IPS DF 6.9 (cell line): ENCODE results near the gene CDK5.
A peak's percentile ranks its signal among the peaks of the same experiment; 100 is the strongest.

Experiments
- DNase-seq: peaks from one replicate; pipeline ENCODE4 v3.0.0-alpha.2; 2013; ENCODE audit warnings: low read depth, low spot score
- H3K27ac ChIP-seq: one replicate; pipeline ENCODE4 v1.5.1; 2013; ENCODE audit warnings: low read length, control low read depth
- H3K27me3 ChIP-seq: 2 replicates; pipeline ENCODE4 v1.6.1; 2013; ENCODE audit warnings: mild to moderate bottlenecking, low read length; ENCODE audit not compliant: control insufficient read depth, insufficient read depth
- H3K36me3 ChIP-seq: 2 replicates; pipeline ENCODE4 v1.6.1; 2013; ENCODE audit warnings: low read length; ENCODE audit not compliant: control insufficient read depth, insufficient read depth
- H3K4me1 ChIP-seq: 2 replicates; pipeline ENCODE4 v1.6.1; 2013; ENCODE audit warnings: low read length; ENCODE audit not compliant: control insufficient read depth, insufficient read depth
- H3K4me3 ChIP-seq: 2 replicates; pipeline ENCODE4 v1.5.1; 2013; ENCODE audit warnings: mild to moderate bottlenecking, low read length
- H3K9me3 ChIP-seq: 2 replicates; pipeline ENCODE4 v1.6.1; 2013; ENCODE audit warnings: low read length, inconsistent platforms; ENCODE audit not compliant: control insufficient read depth, insufficient read depth
- WGBS: extraction: QIAGEN DNeasy Blood & Tissue Kit; methylation state at CpG from one replicate; pipeline ENCODE4 v1.1.7; 2013; ENCODE audit warnings: mixed read lengths, missing lambda C conversion rate; ENCODE audit not compliant: insufficient read length, insufficient coverage; 5-methylcytosine and 5-hydroxymethylcytosine counted together

CDK5 gene

DNA sequence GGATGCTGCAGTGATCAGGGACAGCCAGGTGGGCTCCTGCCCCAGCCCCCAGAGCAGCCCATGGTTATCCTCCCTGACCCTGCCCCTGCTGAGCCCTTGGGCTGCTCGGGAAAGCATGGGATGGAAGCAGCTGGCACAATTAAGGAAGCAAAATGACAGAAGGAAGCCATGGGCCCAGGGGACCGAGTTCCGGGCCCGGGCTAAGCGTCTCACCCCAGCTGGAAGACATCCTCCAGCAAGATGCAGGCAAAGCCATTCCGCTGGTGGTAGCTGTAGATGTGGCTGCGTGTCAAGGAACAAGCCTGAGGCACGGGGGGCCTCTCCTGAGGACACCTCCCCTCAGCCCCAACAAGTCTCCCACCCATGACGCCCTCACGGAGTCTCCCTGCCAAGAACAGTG, 34.5 kb downstream of the CDK5 start:
- Histone ChIP-seq H3K4me3 (no peak overlapping the region), H3K9me3 (no peaks in the 10 kb centered on the region), H3K4me1 (peaks cover 11% of the 10 kb centered on the region), H3K27ac (no peak overlapping the region), H3K27me3 (peaks cover 9% of the 10 kb centered on the region; the same call in 1 of the 2 replicates), H3K36me3 (no peaks in the 10 kb centered on the region)
- DNase-seq, result no peak
- WGBS, result no CpG with 5 or more reads among the region's 10 CpGs

GRCh38 chr7:151020231-151020630, 37.5 kb downstream of the CDK5 start:
- Histone ChIP-seq H3K9me3 (no peaks in the 10 kb centered on the region), H3K27me3 (peaks cover 15% of the 10 kb centered on the region; the same call in 1 of the 2 replicates), H3K36me3 (no peaks in the 10 kb centered on the region), H3K27ac (no peak overlapping the region), H3K4me3 (no peak overlapping the region), H3K4me1 (peaks cover 12% of the 10 kb centered on the region)
- no peak for DNase-seq
- no CpG with 5 or more reads among the region's 7 CpGs for WGBS

- no peak for DNase-seq
- Histone ChIP-seq H3K27ac (no peak overlapping the region), H3K4me1 (peaks cover 12% of the 10 kb centered on the region), H3K36me3 (no peaks in the 10 kb centered on the region), H3K27me3 (peaks cover 15% of the 10 kb centered on the region; the same call in 1 of the 2 replicates), H3K4me3 (no peak overlapping the region; the same call in 1 of the 2 replicates), H3K9me3 (no peaks in the 10 kb centered on the region)
- no CpG with 5 or more reads among the region's 20 CpGs for WGBS
These were observed 38.6 kb downstream of the CDK5 start for GRCh38 chr7:151019130-151019447.

- H3K4me3 ChIP-seq, result no peak overlapping the region; the same call in 1 of the 2 replicates
- H3K4me1 ChIP-seq, result peaks cover 12% of the 10 kb centered on the region
- H3K9me3 ChIP-seq, result no peaks in the 10 kb centered on the region
- H3K27me3 ChIP-seq, result peaks cover 15% of the 10 kb centered on the region; the same call in 1 of the 2 replicates
- no peaks in the 10 kb centered on the region for H3K36me3 ChIP-seq
- no peak overlapping the region for H3K27ac ChIP-seq
- no CpG with 5 or more reads among the region's 82 CpGs for WGBS
- no peak for DNase-seq
These were observed 39.1 kb downstream of the CDK5 start for GRCh38 chr7:151018421-151019129.

- H3K27me3 ChIP-seq, result peaks cover 15% of the 10 kb centered on the region; the same call in 1 of the 2 replicates
These were observed 39.7 kb downstream of the CDK5 start for GRCh38 chr7:151017953-151018420.

GRCh38 chr7:151017370-151017952, 40.2 kb downstream of the CDK5 start:
- DNase-seq, result no peak
- H3K27ac ChIP-seq, result no peak overlapping the region
- peaks cover 16% of the 10 kb centered on the region for H3K4me1 ChIP-seq
- no peak overlapping the region for H3K4me3 ChIP-seq
- H3K27me3 ChIP-seq, result peaks cover 15% of the 10 kb centered on the region; the same call in 1 of the 2 replicates
- WGBS, result no CpG with 5 or more reads among the region's 13 CpGs
- H3K36me3 ChIP-seq, result no peaks in the 10 kb centered on the region
- H3K9me3 ChIP-seq, result no peaks in the 10 kb centered on the region

More at GRCh38 chr7:151017953-151018420, 39.7 kb downstream of the CDK5 start:
- WGBS, result no CpG with 5 or more reads among the region's 34 CpGs
- Histone ChIP-seq H3K9me3 (no peaks in the 10 kb centered on the region), H3K4me3 (peak overlapping the region; percentile 12; the same call in 1 of the 2 replicates), H3K27ac (no peak overlapping the region), H3K4me1 (peaks cover 15% of the 10 kb centered on the region), H3K36me3 (no peaks in the 10 kb centered on the region)
- peak; percentile 63 for DNase-seq

GRCh38 chr7:151016942-151017341, 40.8 kb downstream of the CDK5 start:
- H3K9me3 ChIP-seq, result no peaks in the 10 kb centered on the region
- peaks cover 17% of the 10 kb centered on the region for H3K4me1 ChIP-seq
- no CpG with 5 or more reads among the region's 15 CpGs for WGBS
- DNase-seq, result no peak
- H3K4me3 ChIP-seq, result no peak overlapping the region
- peaks cover 15% of the 10 kb centered on the region; the same call in 1 of the 2 replicates for H3K27me3 ChIP-seq
- H3K27ac ChIP-seq, result no peak overlapping the region
- H3K36me3 ChIP-seq, result no peaks in the 10 kb centered on the region

DNA sequence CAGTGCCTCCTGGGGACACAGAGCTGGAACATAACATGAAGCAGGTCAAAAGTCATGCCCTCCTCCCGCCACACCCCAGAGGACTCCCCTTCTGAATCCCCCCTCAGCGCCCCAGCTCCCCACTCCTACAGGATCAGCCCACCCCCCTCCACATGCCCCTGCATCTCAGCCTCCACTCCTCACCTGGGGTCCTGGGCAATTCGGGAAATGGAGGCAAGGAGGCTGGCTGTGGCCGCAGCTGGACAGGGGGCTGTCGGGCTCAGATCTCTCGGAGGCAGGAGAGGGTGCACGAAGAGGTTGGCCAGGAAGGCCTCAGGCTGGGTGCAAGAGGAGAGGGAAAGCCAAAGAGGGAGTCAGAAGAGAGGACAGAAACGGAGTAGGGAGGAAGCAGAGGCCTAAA, 41.2 kb downstream of the CDK5 start:
- DNase-seq, result no peak
- Histone ChIP-seq H3K36me3 (no peaks in the 10 kb centered on the region), H3K27ac (no peak overlapping the region), H3K4me1 (peaks cover 17% of the 10 kb centered on the region), H3K27me3 (peaks cover 15% of the 10 kb centered on the region; the same call in 1 of the 2 replicates), H3K4me3 (no peak overlapping the region), H3K9me3 (no peaks in the 10 kb centered on the region)
- WGBS, result no CpG with 5 or more reads among the region's 8 CpGs

GRCh38 chr7:151015967-151016366, 41.7 kb downstream of the CDK5 start:
- Histone ChIP-seq H3K9me3 (no peaks in the 10 kb centered on the region), H3K36me3 (no peaks in the 10 kb centered on the region), H3K27me3 (peaks cover 15% of the 10 kb centered on the region; the same call in 1 of the 2 replicates), H3K4me3 (no peak overlapping the region), H3K4me1 (peaks cover 17% of the 10 kb centered on the region), H3K27ac (no peak overlapping the region)
- DNase-seq, result no peak
- no CpG with 5 or more reads among the region's 5 CpGs for WGBS

DNA sequence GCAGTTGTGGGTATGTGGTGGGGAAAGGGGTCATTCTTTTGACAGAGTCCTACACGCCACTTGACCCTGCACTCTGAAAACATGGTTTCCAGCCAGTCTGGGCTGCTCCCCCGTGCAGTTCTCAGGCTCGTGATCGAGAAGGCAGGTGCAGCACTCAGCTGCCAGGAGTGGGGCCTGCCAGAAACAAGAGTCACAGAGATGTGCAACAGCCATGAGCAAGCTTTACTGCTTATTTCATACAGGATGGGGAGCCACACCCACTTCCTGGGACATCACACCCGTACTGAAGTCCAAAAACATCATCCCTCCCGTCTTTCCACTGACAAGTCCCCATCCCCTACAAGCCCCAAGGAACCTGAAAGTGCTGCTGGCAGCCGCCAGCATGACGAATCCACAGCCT, 42.7 kb downstream of the CDK5 start:
- H3K4me3 ChIP-seq, result no peak overlapping the region
- WGBS, result no CpG with 5 or more reads among the region's 8 CpGs
- no peak overlapping the region for H3K27ac ChIP-seq
- H3K9me3 ChIP-seq, result no peaks in the 10 kb centered on the region
- H3K27me3 ChIP-seq, result peaks cover 13% of the 10 kb centered on the region; the same call in 1 of the 2 replicates
- H3K4me1 ChIP-seq, result peaks cover 19% of the 10 kb centered on the region
- no peak for DNase-seq
- H3K36me3 ChIP-seq, result no peaks in the 10 kb centered on the region
